Activated naive CD8-positive, alpha-beta T cell treated with anti-CD3 and anti-CD28 coated beads, Interleukin-2, amount 50 U/mL, for 16 hours (primary cell): ENCODE data around the gene IFT20.

Source experiments
- DNase-seq: peaks from one replicate; pipeline ENCODE4 v3.0.0-alpha.2; 2020; ENCODE audit warnings: low read depth, low spot score

Gene IFT20

GRCh38 chr17:28335959-28336871 lies 943 bp upstream of the IFT20 start:
- no peak for DNase-seq

DNA sequence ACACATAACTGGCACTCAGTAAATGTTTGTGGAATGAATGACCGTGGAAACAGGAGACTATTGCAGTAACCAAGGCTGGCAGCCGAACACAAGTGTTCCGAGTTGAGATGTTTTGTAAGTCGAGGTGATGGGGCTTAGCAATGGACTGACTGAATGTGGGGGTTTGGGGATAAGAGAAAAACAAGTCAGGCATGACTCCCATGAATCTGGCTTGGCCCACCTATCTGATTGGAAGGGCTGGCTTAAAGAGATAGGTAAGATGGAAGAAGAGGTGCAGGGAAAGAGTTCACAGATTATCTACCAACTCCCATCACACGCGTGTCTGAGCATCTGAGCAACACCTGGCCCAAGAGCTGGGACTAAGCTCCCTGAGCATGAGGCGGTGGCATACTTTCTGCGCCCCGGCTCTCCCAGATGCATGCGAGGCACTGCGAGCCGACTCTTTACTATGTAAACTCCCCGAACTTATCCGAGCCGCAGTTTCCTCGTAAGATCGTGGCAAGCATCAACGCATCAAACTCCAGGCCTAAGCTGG lies 539 bp downstream of the IFT20 start:
- DNase-seq, result no peak

DNA sequence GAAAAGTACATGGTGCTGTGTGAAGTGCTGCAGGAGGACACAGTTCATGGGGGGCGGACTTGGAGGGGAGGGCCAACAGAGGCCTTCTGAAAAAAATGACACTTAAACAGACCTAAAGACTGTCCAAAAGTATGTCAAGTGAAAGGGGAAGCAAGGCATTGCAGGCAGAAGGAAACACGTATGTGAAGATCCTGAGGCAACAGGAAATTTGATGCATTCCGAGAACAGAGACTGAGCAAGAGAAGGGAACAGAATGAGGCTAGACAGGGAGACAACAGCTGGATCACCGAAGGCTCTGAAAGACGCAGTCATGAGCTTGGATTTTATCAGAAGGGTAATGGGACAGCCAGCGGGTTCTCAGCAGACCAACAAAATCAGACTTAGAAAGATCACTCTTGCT lies 1.1 kb downstream of the IFT20 start:
- DNase-seq, result no peak

DNA sequence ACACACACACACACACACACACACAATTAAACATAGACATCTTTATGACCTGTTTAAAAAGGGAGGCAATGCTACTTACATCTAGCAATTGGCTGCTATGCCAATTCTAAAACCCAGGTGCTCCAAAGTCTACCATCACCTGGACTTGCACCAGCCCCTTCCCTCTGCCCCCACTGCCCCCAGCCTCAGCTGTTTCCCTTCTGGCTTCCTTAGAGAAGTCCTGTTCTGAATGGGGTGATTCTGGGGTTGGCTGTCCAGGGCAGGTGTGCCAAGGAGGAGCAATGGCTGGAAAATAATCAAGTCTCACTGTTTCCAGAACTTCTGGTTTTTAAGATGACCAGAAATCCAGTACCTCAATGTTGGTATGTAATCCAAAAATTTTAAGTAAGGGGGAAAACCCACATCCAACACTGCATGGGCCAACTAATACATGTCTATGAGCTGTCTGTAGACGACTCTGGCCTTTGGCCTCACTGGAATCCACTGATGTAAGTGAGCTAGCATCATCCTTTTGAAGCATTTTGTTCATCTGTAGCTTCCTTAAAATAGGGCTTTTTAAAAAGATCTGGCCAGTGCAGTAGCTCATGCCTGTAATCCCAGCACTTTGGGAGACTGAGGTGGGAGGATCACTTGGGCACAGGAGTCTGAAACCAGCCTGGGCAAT lies 2.1 kb downstream of the IFT20 start:
- DNase-seq, result no peak

DNA sequence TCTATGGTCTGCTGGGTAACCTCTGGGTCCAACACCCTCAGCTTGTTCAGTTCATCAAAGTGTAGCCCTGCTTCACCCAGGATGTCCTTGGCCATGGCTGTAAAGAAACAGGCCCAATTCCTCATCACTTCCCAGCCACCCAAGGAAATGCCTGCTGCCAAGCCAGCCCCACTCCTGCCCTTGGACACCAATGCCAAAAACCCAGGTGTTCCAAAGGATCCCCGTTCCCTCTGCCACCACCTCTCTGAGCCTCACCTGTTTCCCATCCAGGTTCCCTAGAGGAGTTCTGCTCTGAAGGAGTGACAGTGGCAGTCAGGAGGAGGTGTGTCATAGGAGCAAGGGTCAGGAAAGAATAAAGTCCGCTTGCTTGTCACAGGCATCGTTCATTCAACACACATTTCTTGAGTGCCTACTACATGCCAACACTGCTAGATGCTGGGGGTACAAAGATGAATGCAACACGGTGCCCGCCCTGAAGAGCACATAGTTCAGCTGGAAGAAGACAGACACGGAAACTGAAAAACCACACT lies 3.3 kb downstream of the IFT20 start:
- DNase-seq, result no peak

DNA sequence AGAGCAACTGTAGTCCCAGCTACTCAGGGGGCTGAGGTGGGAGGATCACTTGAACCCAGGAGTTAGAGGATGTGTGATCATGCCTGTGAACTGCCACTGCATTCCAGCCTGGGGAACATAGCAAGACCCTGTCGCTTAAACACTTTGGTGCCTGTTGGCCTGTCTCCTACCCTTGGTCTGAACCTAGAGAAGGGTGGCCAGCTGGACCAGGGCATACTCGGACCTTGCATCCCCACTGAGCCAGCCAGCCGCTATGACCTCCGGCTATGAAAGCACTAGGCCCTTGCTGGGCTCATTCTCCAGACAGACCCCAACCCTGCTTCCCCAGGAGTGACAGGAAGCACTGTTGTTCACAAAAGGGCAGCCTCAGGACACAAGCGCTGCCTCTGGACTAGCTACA lies 4.6 kb downstream of the IFT20 start:
- no peak for DNase-seq

- no peak for DNase-seq
Observed at GRCh38 chr17:28328325-28328724, 6.9 kb downstream of the IFT20 start.

DNA sequence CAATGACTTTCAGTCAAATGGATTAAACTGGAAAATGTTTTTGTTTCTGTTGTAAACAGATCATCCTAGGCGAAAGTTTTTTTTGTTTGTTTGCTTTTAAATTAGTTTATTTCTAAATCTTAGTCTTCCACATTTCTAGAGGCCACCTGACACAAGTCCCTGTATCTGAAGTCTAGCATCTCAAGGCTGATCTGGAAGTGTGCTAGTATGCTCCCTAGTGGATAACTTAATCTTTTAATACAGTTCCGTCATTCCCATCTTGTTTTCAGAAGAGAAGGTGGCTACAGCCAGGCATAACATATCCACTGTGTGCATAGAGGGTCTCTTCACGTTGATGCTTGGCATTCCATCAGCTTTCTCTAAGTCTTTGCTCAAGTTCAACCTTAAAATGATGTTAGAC lies 7.6 kb downstream of the IFT20 start:
- DNase-seq, result no peak

- no peak for DNase-seq
Observed at GRCh38 chr17:28327031-28327607, 8.2 kb downstream of the IFT20 start.

DNA sequence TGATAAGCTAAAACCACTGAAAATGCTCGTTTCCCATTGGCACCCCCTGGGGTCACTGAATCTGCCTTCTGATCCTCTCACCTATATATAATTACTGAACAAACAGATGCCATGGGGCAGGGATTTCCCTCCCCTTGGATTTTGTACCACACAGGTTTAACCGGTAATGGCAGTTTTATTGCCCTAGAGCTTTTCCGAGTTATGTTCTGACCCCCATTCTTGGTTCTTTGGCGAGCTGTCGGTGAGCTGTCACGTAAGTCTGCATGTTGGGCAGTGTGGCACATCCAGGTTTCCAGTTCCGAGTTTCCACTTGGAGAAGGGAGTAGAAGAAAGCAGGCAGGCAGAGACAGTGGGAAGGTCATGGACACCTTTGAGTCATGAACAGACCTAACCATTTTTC lies 9.2 kb downstream of the IFT20 start:
- DNase-seq, result no peak

- no peak for DNase-seq
Observed at GRCh38 chr17:28325211-28325610, 10.1 kb downstream of the IFT20 start.

DNA sequence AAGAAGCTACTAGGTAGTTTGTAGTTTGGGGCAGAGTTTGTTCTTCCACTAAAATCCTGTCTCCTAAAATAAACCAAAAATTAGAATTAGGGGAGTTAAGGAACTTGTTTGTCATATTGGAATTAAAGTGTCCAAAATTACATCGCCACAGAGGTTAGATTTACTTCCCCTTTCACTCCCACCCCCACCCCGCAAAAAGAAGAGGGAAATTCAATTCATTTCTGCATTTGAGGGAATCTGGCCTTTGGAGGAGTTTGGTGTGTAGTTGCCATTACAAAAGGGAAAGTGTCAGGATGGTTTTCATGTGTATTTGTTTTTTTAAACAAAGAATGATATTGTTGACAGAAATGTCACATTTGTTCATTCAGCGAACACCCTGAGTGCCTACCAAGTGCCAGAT lies 10.5 kb downstream of the IFT20 start:
- DNase-seq, result no peak

DNA sequence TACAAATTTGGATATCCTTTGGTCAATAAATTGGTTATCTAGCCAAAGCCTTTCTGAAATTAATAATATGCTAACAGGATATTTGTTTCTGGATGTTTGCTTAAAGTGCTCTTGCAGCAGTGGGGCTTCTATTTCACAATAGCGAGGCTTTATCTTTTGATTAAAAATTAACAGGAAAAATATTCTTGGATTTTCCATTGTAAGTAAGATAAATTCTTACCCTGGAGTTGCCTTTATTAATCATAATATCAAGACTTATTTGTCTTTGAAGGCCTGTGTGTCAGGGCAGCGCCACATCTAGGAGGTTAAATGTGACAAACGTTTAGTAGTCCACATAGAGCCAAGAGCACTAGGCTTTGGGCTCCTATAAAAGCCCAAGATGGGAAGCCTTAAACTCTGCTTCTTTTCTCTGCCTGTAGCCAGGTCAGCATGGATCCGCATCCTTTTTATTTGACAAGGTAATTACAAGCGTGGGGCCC lies 11.0 kb downstream of the IFT20 start:
- no peak for DNase-seq

DNA sequence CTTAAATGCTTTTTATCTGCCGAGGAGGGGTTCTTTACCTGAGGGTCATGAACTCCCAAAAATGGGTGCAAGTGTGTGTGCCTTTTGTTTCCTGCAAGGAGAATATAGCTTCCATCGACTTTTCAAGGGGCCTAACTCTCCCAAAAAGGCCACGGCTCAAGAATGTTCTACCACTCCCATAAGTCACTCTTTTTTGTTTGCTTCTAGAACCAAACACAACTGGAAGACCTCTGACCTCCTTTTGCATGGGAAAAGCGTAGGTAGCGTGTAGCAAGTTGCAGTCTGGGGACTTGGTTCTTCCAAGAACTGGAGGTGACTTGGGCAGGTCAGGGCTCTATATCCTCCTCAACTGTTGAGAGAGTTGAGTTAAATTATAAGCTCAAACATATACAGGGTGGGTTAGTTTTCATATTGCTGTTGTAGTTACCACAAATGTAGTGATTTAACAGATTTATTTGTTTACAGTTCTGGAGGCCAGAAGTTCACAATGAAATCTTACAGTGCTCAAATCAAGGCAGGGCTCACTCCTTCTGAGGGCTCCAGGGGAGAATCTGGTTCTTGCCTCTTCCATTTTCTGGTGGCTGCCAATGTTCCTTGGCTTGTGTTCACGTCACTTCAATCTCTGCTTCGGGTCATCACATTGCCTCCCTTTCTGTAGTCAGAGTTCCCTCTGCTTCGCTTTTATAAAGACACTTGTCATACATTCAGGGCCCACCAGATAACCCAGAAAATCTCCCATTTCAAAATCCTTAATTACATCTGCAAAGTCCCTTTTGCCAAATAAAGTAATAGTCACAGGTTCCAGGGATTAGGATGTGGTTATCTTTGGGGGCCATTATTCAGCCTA lies 14.8 kb downstream of the IFT20 start:
- DNase-seq, result no peak

DNA sequence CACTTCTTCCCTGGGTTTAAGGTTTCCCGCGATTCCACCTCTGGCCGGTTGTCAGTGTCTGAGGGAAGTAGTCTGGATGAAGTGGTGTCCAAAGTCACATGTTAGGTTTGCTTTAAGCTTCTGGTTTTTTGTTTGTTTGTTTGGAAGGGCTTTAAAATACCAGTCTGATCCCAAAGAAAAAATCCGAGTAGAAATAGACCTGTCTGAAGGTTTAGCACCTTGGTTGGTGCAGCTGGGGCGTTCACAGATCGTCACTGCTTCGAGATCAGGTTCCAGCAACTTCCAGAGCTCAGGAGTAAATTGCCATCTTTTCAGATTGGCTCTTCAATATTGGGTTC lies 15.7 kb downstream of the IFT20 start:
- DNase-seq, result no peak

DNA sequence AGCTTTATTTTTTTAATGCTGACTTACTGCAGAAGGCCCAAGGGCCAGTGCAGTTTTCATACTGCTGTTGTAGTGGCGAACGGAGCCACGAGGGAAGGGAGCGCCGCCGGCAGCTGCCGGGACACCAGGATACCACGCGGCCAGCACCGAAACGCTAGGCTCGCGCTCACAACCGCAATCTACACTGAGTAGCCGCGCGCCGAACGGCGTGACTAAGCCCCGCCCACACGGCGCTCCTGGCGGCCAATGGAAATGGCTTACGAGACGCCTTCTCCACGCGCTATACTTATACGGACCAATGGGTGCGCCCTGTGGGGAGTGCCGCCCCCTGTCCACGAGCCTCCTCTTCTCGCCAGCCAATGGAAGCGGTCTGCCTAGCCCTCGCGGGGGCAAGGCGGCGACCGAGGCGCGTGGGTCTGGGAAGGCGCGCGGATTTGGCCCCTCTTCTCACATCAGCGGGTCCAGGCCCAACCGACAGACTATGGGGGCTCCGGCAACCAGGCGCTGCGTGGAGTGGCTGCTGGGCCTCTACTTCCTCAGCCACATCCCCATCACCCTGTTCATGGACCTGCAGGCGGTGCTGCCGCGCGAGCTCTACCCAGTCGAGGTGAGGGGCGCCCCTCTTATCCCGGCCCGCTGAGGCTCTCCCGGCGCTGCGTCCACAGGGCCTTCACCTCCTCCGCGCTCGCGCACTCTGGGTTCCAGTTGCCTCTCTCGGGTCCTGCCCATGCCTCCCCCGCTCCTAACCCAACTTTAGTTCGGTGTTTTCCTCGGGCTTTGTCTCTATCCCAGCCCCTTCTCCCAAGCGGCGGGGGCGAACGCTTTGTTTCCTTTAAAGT lies 16.3 kb downstream of the IFT20 start, which contains the start of gene TMEM97:
TMEM97 (plus strand) TSS at position 442 of the 839 bp plus-strand sequence; CDS start at position 482, 40 bp downstream.
- peak; percentile 91 for DNase-seq

GRCh38 chr17:28317966-28318758 lies 17.1 kb downstream of the IFT20 start:
- DNase-seq, result no peak

DNA sequence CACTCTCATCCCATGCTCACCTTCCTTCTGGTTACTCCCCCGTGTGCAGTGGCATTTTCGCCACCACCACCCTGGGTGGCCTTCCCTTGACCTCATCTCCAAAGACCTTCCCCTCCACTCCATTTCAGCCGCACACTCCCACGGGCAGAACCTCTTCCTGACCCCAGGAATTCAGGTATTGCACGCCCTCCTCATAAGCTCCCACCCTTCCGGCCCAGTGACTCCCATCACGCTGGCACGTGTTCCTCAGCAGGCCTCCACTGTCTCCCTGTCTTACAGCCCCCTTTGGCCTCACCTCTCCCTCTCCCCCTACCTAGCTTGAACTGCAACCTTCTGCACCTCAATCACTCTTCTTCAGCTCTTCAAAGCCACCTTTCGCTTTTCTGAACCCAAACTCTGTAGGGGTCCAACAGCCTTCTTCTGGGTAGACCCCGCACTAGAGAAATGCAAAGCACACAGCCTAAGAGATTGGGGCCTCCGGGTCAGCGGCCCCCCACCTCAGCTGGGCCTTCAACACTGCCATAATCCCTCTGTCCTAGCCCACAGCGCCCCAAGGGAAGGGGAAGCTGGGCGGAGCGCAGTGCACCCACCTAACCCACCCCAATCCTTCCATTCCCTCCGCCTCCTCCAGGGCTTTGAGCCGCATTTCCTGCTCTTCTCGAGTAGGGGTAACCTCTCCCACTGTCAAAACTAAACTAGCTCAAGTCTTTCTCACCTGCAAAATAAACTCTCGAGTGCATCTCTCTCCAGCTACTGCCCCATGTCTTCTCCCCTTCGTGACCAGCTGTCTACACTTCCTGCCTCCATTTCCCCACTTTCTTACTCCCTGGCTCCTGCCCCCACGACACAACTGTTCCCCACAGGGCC lies 17.9 kb downstream of the IFT20 start:
- DNase-seq, result no peak
